ENCODE data around the gene CCR4.
"Not testable (repeated sequence)": the region's sequence is repeated elsewhere in the genome, so short reads cannot be mapped to it uniquely, and the experiment has no call there.

The CCR4 gene

GRCh38 chr3:32952369-32953077, 1.1 kb downstream of the CCR4 start:
- DNase-seq (ENCODE audit: low read depth, low spot score) = no peak

DNA sequence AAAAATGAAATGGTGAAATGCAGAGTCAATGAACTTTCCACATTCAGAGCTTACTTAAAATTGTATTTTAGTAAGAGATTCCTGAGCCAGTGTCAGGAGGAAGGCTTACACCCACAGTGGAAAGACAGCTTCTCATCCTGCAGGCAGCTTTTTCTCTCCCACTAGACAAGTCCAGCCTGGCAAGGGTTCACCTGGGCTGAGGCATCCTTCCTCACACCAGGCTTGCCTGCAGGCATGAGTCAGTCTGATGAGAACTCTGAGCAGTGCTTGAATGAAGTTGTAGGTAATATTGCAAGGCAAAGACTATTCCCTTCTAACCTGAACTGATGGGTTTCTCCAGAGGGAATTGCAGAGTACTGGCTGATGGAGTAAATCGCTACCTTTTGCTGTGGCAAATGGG, 3.1 kb downstream of the CCR4 start:
- DNase-seq (ENCODE audit: low read depth, low spot score) = no peak

DNA sequence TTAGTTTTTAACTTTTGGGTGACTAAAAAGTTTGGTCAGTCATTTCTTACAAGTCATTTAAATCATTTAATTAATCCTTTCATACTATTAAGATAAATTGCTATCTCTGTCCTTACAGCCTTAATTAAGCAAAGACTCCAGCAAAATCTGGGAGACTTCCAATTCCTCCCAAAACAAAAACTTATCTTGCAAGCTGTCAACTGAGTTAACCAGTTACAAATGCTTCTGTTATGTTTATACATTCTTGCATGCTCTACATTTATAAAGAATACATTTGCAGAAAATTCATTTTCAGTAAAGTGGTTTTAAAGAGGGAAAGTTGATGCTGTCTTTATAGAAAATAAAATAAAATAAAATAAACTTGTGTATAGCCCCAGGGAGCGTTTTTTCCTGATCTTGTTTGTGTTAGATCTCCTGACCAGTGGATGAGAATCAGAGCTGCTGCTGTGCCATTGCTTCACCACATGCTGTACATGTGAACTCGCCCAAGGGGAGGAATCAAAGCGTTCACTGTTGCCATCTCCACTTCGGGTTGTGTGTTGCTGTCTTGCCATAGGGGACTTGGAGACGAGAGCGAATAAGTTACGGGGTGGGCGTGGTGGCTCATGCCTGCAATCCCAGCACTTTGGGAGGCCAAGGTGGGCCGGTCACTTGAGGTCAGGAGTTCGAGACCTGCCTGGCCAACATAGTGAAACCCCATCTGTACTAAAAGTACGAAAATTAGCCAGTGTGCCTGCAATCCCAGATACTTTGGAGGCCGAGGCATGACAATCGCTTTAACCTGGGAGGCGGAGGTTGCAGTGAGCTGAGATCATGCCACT, 5.5 kb downstream of the CCR4 start:
- no peak for DNase-seq (ENCODE audit: low read depth, low spot score)

DNA sequence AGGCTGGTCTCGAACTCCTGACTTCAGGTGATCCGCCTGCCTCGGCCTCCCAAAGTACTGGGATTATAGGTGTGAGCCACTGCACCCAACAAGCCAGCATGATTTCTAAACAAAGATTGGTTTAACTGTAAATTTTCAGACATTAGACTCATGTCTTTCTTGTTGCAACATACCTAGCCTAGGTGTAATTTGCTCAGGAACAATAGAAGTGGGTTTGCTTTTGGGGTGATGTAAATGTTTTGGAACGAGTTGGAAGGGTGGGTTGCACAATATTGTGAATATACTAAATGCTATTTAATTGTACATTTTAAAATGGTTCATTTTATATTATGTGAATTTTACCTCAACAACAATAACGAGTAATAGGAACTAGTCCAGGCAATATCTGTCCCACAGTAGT, 7.1 kb downstream of the CCR4 start:
- DNase-seq (ENCODE audit: low read depth, low spot score) = no peak

- DNase-seq (ENCODE audit: low read depth, low spot score) = no peak
Measured at GRCh38 chr3:32959371-32959770, 7.9 kb downstream of the CCR4 start.

GRCh38 chr3:32960404-32961170, 9.1 kb downstream of the CCR4 start:
- no peak for DNase-seq (ENCODE audit: low read depth, low spot score)

- DNase-seq (ENCODE audit: low read depth, low spot score) = no peak
Measured at GRCh38 chr3:32961189-32961715, 9.8 kb downstream of the CCR4 start.

- no peak for DNase-seq (ENCODE audit: low read depth, low spot score)
Measured at GRCh38 chr3:32963871-32964270, 12.4 kb downstream of the CCR4 start.

GRCh38 chr3:32964781-32965180, 13.3 kb downstream of the CCR4 start:
- DNase-seq (ENCODE audit: low read depth, low spot score) = not testable (repeated sequence)

DNA sequence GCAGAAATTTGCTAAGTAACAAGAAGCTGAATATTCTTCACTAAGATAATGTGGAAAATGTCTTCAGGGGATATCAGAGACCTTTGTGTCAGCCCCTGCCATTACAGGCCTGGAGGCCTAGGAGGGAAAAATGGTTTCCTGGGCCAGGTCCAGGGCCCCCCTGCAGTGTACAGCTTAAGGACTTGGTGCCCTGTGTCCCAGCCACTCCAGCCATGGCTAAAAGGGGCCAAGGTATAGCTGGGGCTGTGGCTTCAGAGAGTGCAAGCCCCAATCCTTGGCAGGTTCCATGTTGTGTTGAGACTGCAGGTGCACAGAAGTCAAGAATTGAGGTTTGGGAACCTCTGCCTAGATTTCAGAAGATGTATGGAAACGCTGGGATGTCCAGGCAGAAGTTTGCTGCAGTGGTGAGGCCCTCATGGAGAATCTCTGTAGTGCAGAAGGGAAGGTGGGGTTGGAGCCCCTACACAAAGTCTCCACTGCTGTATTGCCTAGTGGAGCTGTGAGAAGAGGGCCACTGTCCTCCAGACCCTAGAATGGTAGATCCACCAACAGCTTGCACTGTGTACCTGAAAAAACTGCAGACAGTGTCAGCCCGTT, 14.3 kb downstream of the CCR4 start:
- DNase-seq (ENCODE audit: low read depth, low spot score) = not testable (repeated sequence)

DNA sequence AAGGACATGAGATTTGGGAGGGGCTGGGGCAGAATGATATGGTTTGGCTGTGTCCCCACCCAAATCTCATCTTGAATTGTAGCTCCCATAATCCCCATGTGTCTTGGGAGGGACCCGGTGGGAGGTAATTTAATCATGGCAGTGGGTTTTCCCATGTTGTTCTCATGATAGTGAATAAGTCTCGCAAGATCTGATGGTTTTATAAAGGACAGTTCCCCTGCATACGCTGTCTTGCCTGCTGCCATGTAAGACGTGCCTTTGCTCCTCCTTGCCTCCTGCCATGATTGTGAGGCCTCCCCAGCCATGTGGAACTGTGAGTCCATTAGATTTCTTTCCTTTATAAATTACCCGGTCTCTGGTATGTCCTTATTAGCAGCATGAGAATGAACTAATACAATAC, 15.2 kb downstream of the CCR4 start:
- DNase-seq (ENCODE audit: low read depth, low spot score) = not testable (repeated sequence)

- DNase-seq (ENCODE audit: low read depth, low spot score) = no peak
Measured at GRCh38 chr3:32968166-32968919, 16.9 kb downstream of the CCR4 start.

- DNase-seq (ENCODE audit: low read depth, low spot score) = no peak
Measured at GRCh38 chr3:32968920-32969389, 17.5 kb downstream of the CCR4 start.

DNA sequence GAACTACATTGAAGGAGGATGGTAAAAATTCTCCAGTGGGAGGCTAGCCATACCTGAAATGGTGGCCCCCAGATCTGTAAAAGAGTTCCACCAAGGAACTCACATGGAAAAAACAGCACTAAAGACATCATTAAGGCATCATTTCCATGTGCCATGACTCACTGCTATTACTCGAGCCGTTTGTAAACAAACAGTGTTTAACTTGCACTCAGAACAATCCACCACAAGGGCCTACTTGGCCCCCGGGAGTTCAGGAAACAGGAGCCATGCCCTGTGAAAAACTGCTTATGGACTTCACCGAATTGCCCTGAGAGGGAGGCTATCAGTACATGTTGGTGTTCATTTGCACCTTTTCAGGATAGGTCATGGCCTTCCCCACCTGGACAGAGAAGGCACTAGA, 18.2 kb downstream of the CCR4 start:
- DNase-seq (ENCODE audit: low read depth, low spot score) = no peak

DNA sequence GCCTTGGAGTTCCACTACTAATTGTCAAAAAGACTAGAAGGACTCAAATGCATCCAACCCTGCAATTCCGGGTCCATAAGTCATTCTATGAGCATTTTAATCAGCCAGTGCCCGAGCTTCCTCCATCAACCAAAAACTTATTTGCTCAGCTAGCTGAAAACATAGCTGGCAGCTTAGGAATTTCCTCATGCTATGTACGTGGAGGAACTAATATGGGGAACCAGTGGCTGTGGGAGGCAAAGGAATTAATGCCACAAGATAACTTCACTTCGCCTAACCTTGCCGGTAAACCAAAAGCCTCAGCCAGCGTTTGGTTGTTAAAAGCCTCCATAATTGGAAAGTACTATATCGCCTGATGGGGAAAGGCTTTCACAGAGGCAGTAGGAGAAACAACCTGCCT, 19.8 kb downstream of the CCR4 start:
- not testable (repeated sequence) for DNase-seq (ENCODE audit: low read depth, low spot score)

GRCh38 chr3:32972482-32973146, 21.2 kb downstream of the CCR4 start:
- DNase-seq (ENCODE audit: low read depth, low spot score) = no peak

DNA sequence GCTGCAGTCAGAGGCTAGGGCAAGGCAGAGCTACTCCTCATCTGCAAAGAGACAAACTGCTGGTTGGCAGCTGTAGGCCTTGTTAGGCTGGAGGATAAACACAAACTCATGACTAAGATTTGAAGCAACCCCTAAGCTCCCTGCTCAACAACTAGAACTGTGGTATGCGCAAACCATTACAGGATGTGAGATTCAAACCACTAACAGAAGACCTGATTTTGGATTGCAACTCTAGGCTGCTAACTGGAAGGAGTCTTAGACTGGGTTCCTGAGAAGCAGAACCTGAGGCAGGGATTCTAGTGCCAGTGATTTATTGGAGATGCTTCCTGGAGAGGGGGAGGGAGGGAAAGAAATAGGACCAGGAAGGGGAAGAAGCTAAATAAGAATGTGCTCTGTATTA, 22.5 kb downstream of the CCR4 start:
- no peak for DNase-seq (ENCODE audit: low read depth, low spot score)

GRCh38 chr3:32975891-32976595, 24.6 kb downstream of the CCR4 start:
- DNase-seq (ENCODE audit: low read depth, low spot score) = no peak

DNA sequence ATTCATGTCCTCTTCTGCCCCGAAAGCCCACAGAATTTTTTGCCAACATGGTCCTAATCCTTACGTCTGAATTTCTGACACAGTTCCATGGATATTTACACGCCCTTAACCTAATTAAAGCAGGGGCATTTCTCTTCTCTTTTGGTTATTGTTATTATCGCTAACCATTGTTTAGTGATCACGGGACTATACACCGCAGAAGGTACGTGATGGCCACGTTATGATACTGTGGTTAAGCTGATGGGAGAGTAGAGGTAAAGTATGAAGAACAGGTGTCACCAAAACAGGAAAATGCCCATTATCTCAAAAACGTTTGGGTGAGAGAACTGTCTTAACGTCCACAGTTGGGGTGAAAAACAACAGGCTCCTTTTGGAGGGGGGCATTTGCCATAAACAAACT, 26.4 kb downstream of the CCR4 start:
- no peak for DNase-seq (ENCODE audit: low read depth, low spot score)

GRCh38 chr3:32978331-32978730, 26.9 kb downstream of the CCR4 start:
- no peak for DNase-seq (ENCODE audit: low read depth, low spot score)

Measured in activated CD4-positive, CD25-positive, alpha-beta regulatory T cell treated with anti-CD3 and anti-CD28 coated beads, Interleukin-2, amount 50 U/mL, for 16 hours (primary cell).